Glomerular endothelial cell (primary cell): ENCODE results near the gene PET100. TPM values are rescaled to one million over a fixed set of nuclear protein-coding genes. Genes with fewer than 3 reads are reported as not detected.

Source experiments
- DNase-seq: peaks from one replicate; pipeline ENCODE4 v3.0.0-alpha.2; 2011; ENCODE audit warnings: low read depth, low spot score; ENCODE audit errors: extremely low read depth
- total RNA-seq: library from RNA; depleted of rRNA; stranded (reverse); fragments of >200 nt; gene quantifications from 2 replicates; pipeline ENCODE4 v1.2.3, GENCODE V29; 2015

Gene PET100
- total RNA-seq, 1 donor from 2014 or later: 32.3 TPM

DNA sequence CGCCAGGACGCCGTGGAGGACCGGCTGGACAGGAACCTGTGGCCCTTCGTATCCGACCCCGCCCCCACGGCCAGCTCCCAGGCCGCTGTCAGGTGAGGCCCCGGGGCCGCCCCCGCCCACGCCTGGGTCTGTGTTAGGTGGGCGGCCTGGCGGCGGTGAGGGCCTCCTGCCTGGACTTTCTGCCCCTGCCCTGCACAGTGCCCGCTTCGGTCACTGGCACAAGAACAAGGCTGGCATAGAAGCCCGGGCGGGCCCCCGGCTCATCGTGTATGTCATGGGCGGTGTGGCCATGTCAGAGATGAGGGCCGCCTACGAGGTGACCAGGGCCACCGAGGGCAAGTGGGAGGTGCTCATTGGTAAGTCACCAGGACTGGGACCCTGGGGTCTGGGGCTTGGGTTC, 17.6 kb downstream of the PET100 start:
- no peak for DNase-seq

DNA sequence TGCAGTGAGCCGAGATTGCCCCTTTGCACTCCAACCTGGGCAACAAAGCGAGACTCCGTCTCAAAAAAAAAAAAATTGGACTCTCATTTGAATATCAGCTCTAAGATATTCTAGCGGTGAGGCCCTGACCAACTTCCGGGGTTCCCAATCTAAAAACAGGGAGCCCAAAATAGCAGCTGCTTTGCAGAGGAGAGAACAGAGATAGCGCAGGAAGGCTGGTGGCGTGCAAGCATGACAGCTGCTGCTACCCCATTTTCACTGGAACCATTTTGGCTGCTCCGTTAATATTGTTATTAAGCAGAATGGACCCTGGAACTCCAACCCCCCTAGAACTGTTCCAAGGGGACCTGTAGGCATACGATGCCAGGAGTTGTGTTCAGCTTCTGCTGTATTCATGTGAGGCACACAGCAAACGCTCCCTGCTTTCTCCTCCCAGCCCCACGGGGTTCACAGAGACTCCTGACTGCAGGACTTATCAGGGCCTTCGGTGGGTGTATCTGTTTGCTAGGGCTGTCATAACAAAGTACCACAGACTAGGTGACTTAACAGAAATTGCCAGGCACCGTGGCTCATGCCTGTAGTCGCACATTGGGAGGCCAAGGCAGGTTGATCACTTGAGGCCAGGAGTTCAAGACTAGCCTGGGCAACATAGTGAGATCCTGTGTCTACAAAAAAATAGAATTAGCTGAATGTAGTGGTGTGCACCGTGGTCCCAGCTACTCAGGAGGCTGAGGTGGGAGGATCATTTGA, 18.8 kb downstream of the PET100 start:
- no peak for DNase-seq

DNA sequence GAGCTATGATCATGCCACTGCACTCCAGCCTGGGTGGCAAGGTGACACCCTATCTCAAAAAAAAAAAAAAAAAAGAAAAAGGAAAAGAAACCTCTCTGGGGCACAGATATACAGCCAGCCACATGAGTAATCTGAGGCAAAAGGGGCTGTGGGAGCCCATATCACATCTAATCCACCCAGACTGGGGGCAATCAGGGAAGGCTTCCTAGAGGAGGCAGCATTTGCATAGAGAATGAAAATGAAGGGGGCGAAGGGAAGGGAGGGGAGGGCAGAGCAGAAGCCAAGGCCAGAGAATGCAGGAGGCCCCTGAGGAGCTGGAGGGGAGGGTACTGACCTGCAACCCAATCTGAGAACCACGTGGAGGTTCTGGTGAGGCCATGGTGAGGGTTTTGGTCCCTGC, 20.6 kb downstream of the PET100 start:
- DNase-seq: no peak

DNA sequence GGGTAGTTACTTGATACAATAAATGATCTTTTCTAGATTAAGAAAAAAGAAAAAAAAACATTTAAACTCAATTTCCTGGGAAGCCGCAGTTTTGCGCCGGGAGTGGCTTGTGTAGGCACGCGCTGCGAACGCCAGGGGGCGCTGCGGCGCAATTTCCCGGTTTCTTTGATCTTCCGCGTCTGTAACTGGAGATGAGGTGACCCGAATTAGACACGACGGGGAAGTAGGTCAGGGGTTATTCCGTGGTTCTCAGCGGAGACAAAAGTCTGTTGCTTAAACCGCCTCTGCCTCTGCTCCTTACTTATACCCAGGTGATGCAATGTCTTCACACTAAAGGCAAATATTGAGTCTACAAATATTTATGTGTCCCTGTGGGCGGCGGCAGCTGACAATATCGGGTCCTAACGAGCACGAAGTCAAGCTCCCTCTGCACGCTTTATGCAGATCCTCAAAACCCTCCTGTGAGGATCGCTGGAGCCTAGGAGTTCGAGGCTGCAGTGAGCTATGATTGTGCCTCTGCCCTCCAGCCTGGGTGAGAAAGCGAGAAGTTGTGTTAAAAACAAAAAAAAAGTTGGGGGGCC, 22.6 kb downstream of the PET100 start:
- no peak for DNase-seq

DNA sequence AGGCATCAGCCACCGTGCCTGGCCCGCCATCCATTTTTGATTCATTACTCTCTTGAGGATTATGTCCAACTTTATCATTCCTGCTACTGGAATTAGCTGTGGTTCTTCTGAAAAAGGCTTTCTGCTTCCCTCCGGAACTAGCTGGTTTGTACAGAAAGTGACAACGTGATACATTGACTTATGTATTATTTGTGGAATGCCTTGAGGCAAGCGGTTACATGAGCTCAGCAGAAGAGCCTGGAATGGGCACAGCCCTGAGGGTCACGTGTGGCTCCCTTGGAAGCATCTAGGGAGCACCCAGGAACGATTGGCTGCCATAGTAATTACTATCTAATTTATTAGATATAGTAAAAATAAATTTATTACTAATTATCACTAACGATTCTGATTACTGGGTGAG, 24.8 kb downstream of the PET100 start:
- DNase-seq: no peak

DNA sequence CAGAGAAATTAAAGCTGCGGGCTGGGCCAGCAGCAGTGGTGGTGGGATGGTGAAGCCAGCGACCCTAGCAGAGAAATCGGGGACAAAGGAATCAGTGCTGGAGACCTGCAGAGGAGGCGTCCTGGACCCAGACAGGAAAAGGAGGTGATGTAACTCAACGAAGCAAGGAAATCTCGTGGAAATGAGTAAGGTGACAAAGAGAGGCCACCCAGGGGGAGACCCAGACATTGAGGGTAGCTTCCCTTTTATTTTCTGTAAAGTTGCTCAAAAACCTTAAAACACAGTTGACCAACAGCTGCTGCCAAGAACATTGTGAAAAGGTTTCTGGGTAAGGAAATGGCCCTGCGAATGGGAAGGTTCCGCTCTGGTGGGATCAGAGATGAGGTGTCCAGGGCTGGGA, 26.0 kb downstream of the PET100 start:
- DNase-seq: no peak

DNA sequence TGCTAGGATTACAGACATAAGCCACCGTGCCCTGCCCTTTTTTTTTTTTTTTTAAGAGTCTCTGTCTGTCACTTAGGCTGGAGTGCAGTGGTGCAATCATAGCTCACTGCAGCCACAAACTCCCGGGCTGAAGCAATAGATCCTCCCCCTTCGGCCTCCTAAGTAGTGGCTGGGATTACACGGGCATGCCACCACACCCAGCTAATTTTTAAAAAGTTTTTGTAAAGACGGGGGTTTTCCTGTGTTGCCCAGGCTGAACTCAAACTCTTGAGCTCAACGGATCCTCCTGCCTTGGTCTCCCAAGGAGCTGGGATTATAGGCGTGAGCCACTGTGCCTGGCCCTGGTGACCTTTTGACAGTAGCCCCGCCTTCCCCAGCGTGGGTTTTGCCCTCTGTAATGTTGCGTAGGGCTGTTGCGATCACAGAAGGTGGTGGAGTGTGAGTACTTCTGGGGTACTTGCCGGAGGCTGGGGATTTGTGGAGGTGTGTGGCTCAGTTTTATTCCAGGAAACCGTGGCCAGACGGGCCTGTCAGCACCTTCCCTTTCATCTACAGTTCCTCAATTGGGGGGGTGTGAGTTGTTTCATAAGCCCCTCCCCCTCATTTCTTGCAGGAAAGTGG, 27.6 kb downstream of the PET100 start:
- no peak for DNase-seq

DNA sequence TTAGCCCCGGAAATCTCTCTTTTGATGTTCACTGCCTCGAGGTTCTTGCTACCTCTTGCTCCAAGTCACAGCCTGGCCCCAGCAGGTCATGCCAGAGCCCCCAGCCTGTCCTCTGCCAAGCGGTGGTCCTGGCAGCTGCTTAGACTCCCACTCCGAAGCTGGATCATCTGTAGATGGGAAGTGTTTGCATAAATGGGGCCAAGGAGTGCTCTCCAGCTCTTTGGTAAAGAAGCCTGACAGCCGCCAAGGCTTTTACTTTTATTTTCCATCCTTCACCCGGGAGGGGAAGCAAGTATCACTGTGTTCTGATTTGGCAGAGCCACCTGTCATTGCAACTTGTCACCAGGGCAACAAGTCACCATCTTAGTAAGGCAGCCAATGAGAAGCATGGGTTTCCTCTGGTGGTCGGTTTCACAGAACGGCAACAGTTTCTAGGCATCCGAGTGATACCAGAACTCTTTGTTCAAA, 28.7 kb downstream of the PET100 start:
- DNase-seq: no peak

DNA sequence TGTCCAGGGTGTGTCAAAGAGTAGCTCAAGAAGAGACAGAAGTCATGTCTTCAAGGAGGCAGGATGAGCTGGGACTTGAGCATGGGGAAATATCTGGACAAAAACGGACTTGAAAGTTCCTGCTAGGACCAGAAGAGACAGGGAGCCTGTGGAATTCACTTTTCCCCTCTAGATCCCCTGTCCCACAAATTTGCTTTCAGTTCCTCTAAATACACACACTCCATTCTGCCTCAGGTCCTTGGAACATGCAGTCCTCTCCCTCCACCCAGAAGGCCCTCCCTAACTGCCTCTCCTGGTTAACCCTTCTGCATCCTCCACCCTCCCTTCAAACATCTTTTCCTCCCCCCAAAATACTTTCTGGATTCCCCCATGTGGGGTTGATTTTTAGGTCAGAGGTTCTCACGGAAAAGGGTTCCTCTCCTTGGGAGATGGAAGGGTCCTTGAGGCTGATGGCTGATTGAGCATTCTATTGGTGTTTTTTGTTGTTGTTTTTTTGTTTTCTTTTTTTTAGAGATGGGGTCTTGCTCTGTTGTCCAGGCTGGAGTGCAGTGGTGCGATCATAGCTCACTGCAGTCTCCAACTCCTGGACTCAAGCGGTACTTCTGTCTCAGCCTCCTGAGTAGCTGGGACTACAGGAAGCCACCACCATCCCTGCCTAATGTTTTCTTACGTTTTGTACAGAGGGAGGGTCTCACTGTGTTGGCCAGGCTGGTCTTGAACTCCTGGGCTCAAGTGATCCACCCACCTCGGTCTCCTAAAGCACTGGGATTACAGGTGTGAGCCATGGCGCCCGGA, 32.3 kb downstream of the PET100 start:
- DNase-seq: no peak

DNA sequence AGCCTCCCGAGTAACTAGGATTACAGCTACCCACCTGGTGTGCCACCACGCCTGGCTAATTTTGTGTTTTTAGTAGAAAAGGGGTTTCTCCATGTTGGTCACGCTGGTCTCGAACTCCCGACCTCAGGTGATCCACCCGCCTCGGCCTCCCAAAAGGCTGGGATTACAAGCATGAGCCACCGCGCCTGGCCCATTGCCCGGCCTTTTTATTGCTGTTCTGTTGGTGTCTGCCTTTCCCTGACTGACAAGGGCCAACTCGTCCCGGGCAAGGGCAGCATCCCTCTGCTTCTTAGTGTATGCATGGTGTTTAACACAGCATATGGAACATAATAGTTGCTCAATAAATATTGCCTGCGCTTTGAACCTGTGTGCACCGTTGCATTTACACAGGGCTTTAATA, 33.1 kb downstream of the PET100 start:
- no peak for DNase-seq

DNA sequence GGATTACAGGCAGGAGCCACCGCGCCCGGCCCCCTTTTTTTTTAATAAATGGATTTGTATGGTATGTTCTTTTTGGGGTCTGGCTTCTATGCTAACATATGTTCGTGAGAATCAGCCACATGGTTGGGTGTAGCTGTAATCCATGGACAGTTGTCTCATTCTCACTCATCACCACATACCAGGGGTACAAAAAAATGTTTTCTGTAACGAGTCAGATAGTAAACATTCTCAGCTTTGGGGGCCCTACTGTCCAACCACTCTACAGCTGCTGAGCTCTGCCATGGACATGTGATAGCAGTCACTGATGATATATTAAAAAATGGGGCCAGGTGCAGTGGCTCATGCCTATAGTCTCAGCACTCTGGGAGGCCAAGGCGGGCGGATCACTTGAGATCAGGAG, 34.1 kb downstream of the PET100 start:
- DNase-seq: no peak

DNA sequence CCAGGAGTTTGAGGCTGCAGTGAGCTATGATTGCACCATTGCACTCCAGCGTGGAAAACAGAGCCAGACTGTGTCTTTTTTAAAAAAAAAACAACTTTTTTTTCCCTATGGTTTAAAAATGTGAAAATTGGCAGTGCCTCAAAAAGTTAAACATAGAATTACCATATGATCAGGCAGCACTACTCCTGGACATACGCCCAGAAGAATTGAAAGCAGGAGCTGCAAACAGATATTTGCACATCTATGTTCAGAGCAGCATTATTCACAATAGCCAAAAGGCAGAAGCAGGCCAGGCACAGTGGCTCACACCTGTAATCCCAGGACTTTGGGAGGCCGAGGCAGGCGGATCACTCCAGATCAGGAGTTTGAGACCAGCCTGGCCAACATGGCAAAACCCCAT, 35.5 kb downstream of the PET100 start:
- DNase-seq: no peak

DNA sequence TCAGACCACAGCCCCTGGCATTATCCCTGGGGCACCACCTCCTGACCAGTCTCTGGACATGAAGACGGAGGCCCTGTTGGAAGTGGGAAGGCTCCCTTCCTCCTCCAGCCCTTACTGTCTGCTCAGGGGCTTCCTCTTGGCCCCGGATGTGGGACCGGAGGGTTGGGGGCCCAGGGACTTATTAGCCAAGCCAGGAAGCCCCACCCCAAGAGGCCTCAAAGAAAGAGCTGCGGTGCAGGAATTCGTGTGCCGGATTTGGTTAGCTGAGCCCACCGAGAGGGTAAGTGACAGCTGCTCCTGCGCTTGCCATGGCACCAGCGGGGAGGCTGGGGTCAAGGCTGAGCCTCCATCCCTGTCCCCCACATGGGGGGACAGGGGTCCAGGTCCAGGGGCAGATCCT, 39.2 kb downstream of the PET100 start, which contains the start of gene RETN:
Gene RETN (plus strand): TSS at position 208 of the 400 bp plus-strand sequence. CDS start 278 bp downstream, outside the sequence.
- DNase-seq: no peak

DNA sequence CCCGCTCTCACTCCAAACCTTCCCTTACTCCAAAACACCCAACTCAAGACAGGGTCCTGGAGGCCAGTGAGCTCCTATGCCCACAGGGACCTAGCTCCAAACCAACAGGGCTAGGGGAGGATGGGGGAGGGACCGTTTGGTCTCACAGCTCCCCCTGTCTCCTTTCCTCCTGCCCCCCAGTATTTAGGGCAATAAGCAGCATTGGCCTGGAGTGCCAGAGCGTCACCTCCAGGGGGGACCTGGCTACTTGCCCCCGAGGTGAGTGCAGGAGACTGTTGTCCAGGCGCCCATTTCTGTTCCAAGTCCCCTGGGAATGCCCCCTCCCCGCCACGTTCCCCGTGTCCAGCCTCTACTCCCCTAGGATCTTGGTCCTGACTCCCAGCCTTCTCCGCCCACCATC, 40.0 kb downstream of the PET100 start:
- DNase-seq: no peak

DNA sequence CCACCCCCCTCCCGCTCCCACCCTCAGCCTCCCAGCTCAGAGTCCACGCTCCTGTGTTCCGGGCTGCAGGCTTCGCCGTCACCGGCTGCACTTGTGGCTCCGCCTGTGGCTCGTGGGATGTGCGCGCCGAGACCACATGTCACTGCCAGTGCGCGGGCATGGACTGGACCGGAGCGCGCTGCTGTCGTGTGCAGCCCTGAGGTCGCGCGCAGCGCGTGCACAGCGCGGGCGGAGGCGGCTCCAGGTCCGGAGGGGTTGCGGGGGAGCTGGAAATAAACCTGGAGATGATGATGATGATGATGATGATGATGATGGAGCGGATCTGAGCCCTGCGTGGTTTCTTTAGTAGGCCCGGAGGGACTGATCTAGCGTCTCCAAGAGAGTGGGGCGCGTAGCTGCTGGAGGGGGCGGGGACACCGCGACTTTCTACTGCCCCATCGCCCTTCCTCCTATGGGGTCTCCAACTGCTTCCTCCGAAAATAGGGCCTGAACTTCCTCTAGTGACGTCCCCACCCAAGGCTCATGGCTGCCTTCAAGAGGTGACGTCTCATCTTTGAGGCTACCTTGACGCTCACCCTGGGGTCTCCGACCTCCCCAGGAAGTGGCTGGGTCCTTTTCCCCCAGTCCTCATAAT, 40.7 kb downstream of the PET100 start:
- no peak for DNase-seq

DNA sequence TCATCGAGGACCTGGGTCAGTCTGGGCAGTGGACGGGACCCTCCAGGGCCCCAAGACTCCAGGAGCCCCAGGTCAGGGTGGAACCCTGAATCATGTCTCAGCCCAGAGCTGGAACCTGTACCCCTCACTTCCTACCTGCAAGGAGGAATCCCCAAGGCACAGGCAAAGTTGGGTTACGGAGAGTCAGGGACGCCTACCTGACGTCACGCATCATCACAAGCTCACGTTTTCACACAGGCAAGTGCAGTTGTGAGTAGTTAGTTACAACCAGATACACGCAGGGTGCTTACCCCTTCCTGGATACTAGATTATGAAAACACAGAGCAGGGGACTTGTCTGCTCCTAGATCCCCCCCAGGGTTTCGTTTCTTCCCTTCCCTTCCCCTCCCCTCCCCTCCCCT, 41.2 kb downstream of the PET100 start:
- no peak for DNase-seq

DNA sequence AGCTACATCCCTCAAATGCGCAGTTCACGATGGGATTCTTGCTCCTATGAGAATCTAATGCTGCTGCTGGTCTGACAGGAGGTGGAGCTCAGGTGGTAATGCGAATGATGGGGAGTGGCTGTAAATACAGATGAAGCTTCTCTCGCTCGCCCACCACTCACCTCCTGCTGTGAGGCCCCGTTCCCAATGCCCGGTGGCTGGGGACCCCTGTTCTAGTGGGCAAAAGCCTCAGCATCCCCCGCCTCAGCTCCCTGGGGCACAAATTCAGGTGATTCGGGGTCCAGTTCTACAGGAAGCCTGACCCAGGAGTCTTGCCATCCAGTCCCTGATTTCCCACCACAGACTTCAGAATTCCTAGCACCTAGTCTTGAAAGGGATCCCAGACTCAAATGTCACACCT, 42.9 kb downstream of the PET100 start:
- DNase-seq: no peak

DNA sequence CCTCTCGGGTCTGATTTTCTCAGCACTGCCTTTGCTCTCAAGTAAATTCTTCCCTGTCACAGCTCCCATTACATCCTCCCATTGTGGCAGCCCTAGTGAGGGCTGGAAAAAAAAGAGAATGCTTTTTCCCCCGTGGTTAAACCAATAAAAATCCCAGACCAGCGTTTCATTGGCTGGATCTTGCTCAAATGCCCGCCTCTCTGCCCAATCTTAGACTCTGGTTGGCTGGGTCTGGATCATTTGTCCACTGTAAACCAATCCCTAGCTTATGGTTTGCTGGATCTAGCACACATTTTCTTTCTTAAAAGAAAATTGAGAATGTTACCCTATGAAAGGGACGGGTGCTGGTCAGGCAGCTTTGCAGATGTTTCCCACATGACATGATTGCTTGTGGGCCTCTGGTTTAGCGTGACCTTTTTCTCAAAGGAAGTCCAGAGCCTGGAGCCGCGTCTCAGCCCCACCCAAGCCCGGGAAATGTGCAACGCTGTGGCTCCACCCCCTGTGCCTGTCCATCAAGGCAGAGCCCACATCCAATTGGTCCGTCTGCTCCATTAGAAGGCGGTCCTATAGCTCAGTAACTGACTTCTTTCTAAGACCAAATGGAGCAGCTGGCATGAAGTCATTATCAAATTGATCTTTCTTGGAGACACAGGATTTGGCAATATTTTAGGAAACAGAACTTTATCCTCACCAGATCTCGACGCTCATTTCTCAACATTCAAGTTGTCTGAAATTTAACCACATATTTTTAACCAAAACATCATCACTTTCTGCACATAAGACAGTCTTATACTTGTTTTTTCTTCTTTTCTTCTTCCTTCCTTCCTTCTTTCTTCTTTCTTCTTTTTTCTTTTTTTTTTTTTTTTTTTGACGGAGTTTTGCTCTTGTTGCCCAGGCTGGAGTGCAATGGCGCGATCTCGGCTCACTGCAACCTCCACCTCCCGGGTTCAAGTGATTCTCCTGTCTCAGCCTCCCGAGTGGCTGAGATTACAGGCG, 44.7 kb downstream of the PET100 start:
- no peak for DNase-seq

DNA sequence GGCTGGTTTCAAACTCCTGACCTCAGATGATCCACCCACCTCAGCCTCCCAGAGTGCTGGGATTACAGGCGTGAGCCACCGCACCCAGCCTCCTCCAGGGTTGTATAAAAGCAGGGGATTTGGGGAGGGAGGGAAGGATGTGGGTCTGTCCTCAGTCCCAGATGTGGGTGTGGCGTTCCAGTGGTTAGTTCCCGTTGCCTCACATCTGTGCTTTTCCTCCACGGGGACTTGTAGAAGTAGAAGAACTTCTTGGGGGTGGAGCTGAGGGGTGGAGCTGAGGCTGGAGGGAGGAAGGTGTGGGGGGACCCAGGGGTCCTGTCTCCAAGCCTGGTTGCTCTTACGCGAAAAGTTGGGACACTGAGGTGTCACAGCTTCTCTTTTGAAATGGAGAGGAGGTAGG, 46.8 kb downstream of the PET100 start:
- DNase-seq: no peak

DNA sequence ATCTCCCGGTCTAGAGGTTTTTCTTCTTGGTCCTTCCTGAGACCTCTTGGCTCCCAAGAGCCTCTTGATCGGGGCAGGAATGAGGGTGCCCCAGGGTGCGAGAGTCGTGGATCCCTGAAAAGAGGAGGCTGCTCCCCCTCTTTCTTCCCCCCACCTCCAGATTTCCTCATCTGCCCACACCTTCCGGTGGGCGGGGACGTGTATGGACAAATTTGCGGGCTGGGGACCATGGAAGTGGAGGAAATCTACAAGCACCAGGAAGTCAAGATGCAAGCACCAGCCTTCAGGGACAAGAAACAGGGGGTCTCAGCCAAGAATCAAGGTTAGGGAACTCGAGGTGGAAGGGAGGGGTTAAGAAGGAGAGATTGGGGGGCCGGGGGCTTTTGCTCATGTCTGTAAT, 47.3 kb downstream of the PET100 start, which contains the start of gene MCEMP1:
Gene MCEMP1 (plus strand): TSS at position 237 of the 400 bp plus-strand sequence. CDS start 31 bp downstream, at position 268.
- DNase-seq: no peak
